Measurements from ENCODE around the gene ZNF726. TPM values are rescaled to one million over a fixed set of nuclear protein-coding genes. Genes with fewer than 3 reads are reported as not detected.

The ZNF726 gene
- total RNA-seq, 1 experiment from 2014 or later, result 7.5 TPM

DNA sequence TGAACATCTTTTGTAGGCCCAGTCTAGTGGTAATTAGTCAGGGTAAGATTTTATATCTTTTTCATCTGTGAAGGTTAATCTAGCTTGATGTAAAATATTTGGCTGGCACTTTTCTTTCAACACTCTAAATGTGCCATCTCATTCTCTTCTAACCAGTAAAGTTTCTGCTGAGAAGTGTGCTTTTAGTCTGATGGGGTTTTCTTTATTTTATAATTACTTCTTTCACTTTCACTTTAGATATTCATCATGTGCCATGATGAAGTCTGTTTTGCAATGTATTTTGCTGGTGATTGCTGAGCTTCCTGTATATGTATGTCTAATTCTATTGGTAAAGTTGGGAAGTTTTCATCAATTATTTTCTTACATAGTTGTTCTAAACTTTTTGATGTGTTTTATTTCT is 31.9 kb downstream of the ZNF726 start:
- peaks cover 14% of the 10 kb centered on the region for H3K9me3 ChIP-seq (ENCODE audit: insufficient read depth, low read depth)
- no peaks in the 10 kb centered on the region for H3K36me3 ChIP-seq (ENCODE audit: low read depth)
- no peaks in the 10 kb centered on the region for H3F3A ChIP-seq (ENCODE audit: insufficient read depth, low read depth)
- no peak overlapping the region for H3K4me3 ChIP-seq
- no peaks in the 10 kb centered on the region for H3K79me2 ChIP-seq (ENCODE audit: low read depth)
- TF ChIP-seq EZH2 (IDR thresholded peaks at IDR 0.05; ENCODE audit: low read depth) (no peak), CTCF (conservative IDR thresholded peaks at IDR 0.05) (no peak)
- H3K27me3 ChIP-seq (ENCODE audit: insufficient read depth, low read depth), result no peaks in the 10 kb centered on the region
- intact Hi-C loops (cut with micrococcal nuclease; ENCODE audit: unreplicated experiment), result no loop called here
- H3K9me2 ChIP-seq (ENCODE audit: insufficient read depth), result no peaks in the 10 kb centered on the region
- no peaks in the 10 kb centered on the region for H4K20me1 ChIP-seq (ENCODE audit: insufficient read depth)
- no peak for DNase-seq
- no peaks in the 10 kb centered on the region for H3K4me1 ChIP-seq (replicated peaks; ENCODE audit: insufficient read depth)
- no peak overlapping the region for H3K4me2 ChIP-seq
- no TSS peak for BruUV-seq (replicated peaks)
- H2AFZ ChIP-seq, result no peak overlapping the region
- ChIA-PET CTCF (no interaction called here), POLR2A (ENCODE audit: unreplicated experiment) (no interaction called here)
- no peak overlapping the region for H3K27ac ChIP-seq

GRCh38 chr19:23949611-23950010 is 34.9 kb downstream of the ZNF726 start:
- Histone ChIP-seq H3K4me3 (no peak overlapping the region), H3K9me3 (ENCODE audit: insufficient read depth, low read depth) (peaks cover 3% of the 10 kb centered on the region; the same call in 1 of the 2 replicates), H3F3A (ENCODE audit: insufficient read depth, low read depth) (no peaks in the 10 kb centered on the region), H3K27ac (no peak overlapping the region), H3K79me2 (ENCODE audit: low read depth) (no peaks in the 10 kb centered on the region), H3K4me1 (replicated peaks; ENCODE audit: insufficient read depth) (no peaks in the 10 kb centered on the region), H3K27me3 (ENCODE audit: insufficient read depth, low read depth) (no peaks in the 10 kb centered on the region), H4K20me1 (ENCODE audit: insufficient read depth) (no peaks in the 10 kb centered on the region), H2AFZ (no peak overlapping the region), H3K4me2 (no peak overlapping the region), H3K9me2 (ENCODE audit: insufficient read depth) (no peaks in the 10 kb centered on the region), H3K36me3 (ENCODE audit: low read depth) (no peaks in the 10 kb centered on the region)
- CTCF ChIA-PET, result no interaction called here
- intact Hi-C loops (cut with micrococcal nuclease; ENCODE audit: unreplicated experiment), result no loop called here
- POLR2A ChIA-PET (ENCODE audit: unreplicated experiment), result no interaction called here
- BruUV-seq (replicated peaks), result no TSS peak
- no peak for DNase-seq
- TF ChIP-seq CTCF (conservative IDR thresholded peaks at IDR 0.05) (no peak), EZH2 (IDR thresholded peaks at IDR 0.05; ENCODE audit: low read depth) (no peak)

DNA sequence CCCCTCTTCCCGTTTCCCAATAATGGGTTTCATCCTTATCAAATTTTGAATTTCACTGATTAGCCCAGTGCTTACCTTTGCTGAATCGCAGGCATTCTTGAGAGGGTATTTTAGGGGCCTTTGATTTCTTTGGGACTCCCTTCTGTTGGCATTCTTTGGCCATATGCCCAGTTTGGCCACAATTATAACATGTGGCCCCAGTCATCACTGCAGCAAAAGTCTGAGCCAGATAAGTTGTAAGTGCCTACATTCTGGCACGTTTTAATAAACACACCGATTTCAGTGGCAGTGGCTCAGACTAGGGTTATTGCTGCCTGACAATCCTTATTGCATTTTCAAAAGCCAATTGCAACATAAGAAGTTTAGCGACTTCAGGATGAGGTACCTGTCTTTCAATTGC is 41.4 kb downstream of the ZNF726 start:
- Histone ChIP-seq H3K36me3 (ENCODE audit: low read depth) (no peaks in the 10 kb centered on the region), H3K9me2 (ENCODE audit: insufficient read depth) (no peaks in the 10 kb centered on the region), H3F3A (ENCODE audit: insufficient read depth, low read depth) (peaks cover 11% of the 10 kb centered on the region; the same call in 1 of the 2 replicates), H3K4me2 (no peak overlapping the region), H3K4me3 (no peak overlapping the region), H3K27me3 (ENCODE audit: insufficient read depth, low read depth) (no peaks in the 10 kb centered on the region), H3K4me1 (replicated peaks; ENCODE audit: insufficient read depth) (peaks cover 15% of the 10 kb centered on the region), H3K9me3 (ENCODE audit: insufficient read depth, low read depth) (peaks cover 26% of the 10 kb centered on the region), H3K27ac (no peak overlapping the region), H2AFZ (no peak overlapping the region), H4K20me1 (ENCODE audit: insufficient read depth) (no peaks in the 10 kb centered on the region), H3K79me2 (ENCODE audit: low read depth) (no peaks in the 10 kb centered on the region)
- BruUV-seq (replicated peaks), result no TSS peak
- no peak for TF ChIP-seq EZH2 (IDR thresholded peaks at IDR 0.05; ENCODE audit: low read depth)
- no peak for TF ChIP-seq CTCF (conservative IDR thresholded peaks at IDR 0.05)
- ChIA-PET CTCF (no interaction called here), POLR2A (ENCODE audit: unreplicated experiment) (no interaction called here)
- intact Hi-C loops (cut with micrococcal nuclease; ENCODE audit: unreplicated experiment), result no loop called here
- DNase-seq, result no peak

All from PC-9 (cell line).